Ovary (tissue), 9 donors: ENCODE measurements around the gene TBC1D1. TPM values are rescaled to one million over a fixed set of nuclear protein-coding genes. Genes with fewer than 3 reads are reported as not detected.

ENCODE experiments used
- DNase-seq, 5 donors: peaks; one replicate each; pipeline ENCODE4 v3.0.0-alpha.2; 2019 to 2020
- H3K27ac ChIP-seq, 2 donors: fragments of 200-600 bp; one replicate each; pipeline versions ENCODE4 v1.5.1 to v1.8.0; 2019 to 2022
- H3K27me3 ChIP-seq: fragments of 200-600 bp; one replicate; pipeline ENCODE4 v1.8.0; 2022
- H3K36me3 ChIP-seq: fragments of 200-600 bp; sonication (generic); one replicate; pipeline ENCODE4 v1.5.1; 2019
- H3K4me1 ChIP-seq: one replicate; pipeline ENCODE4 v1.8.1; 2013; ENCODE audit warnings: mild to moderate bottlenecking, moderate library complexity; ENCODE audit not compliant: insufficient read depth
- H3K4me3 ChIP-seq: fragments of 200-600 bp; sonication (generic); one replicate; pipeline ENCODE4 v1.5.1; 2017
- H3K9me3 ChIP-seq, 2 donors: fragments of 200-600 bp in 1 of 2; sonication (generic) in 1 of 2; one replicate each; pipeline versions ENCODE4 v1.5.1 to v1.8.1; 2013 to 2019; ENCODE audit warnings: mild to moderate bottlenecking in 1 of 2, moderate library complexity in 1 of 2
- EP300 ChIP-seq: sonication (generic); formaldehyde crosslinking; IDR thresholded peaks from one replicate; pipeline ENCODE4 v1.6.1; 2017; ENCODE audit warnings: antibody characterized with exemption
- POLR2A ChIP-seq: fragments of 450-650 bp; IDR thresholded peaks from one replicate; pipeline ENCODE4 v1.6.1; 2017; ENCODE audit warnings: antibody characterized with exemption, mild to moderate bottlenecking, moderate library complexity
- WGBS, 3 donors: extraction: QIAGEN DNeasy Blood & Tissue Kit in 1 of 3; methylation state at CpG; one replicate each; pipeline versions ENCODE4 v1.1.5 to v1.1.7; 2013 to 2017; 5-methylcytosine and 5-hydroxymethylcytosine counted together
- intact Hi-C, 4 donors: fragments of 100-400 bp; cut with DNase I; formaldehyde crosslinking; loops; one replicate each; pipeline versions ENCODE4 v1.11.0 to v1.15.1; 2022 to 2023
- polyA plus RNA-seq, 2 donors: library from polyadenylated mRNA; stranded (reverse); fragments of 200-250 nt in 1 of 2; fragments of 350-450 nt in 1 of 2; fragmentation: Illumina TruSeq in 1 of 2; extraction: RNeasy Lipid Tissue Mini Kit (QIAGEN cat#74804) in 1 of 2; gene quantifications; one replicate each; pipeline ENCODE4 v1.2.3, GENCODE V29; 2013 to 2014
- total RNA-seq, 7 donors: library from RNA; depleted of rRNA in 2 of 7; stranded (reverse); fragments of >200 nt in 2 of 7; fragmentation: NEBNext Ultra II Directional in 3 of 7; extraction: Animal tissue kit (Norgen Biotek cat#: 25700) in 3 of 7; gene quantifications; one replicate each; pipeline versions ENCODE4 v1.1.0 to v1.2.4, GENCODE V29; 2016 to 2023
- TF ChIP-seq, protein P1 (sequence below), 3 donors: fragments of 450-650 bp in 2 of 3; fragments of 200-600 bp in 1 of 3; IDR thresholded peaks; one replicate each; pipeline versions ENCODE4 v1.5.1 to v1.8.0; 2016 to 2022; ENCODE audit warnings: antibody characterized with exemption in 3 of 3, mild to moderate bottlenecking in 1 of 3
- donor health status: DM: no; HTN: no; CAD: no; lungs with moderate emphysema.
- donor health status: DM: no; HTN: no; CAD: no.
- donor health status: Bipolar disorder and iron deficiency.
- donor health status: DM: yes; HTN: yes; CAD: no.
- donor health status: DM: no; HTN: no; CAD: no.
- donor health status: DM: yes; HTN: yes; CAD: no.

TBC1D1 gene
- total and polyA plus RNA-seq, 9 donors, result 39.5 to 104 (median 63.9) TPM

- Histone ChIP-seq H3K4me1 (peaks cover 7% of the 10 kb centered on the region), H3K27me3 (no peaks in the 10 kb centered on the region), H3K36me3 (no peaks in the 10 kb centered on the region), H3K9me3 (no peaks in the 10 kb centered on the region), H3K27ac (no peak overlapping the region), H3K4me3 (no peak overlapping the region)
- 91 to 93% (median 92%) methylated on average over 1 of the region's 1 CpG for WGBS, 3 donors
- intact Hi-C loops, result no loop called here
- no peak for TF ChIP-seq POLR2A
- TF ChIP-seq, protein P1, sequence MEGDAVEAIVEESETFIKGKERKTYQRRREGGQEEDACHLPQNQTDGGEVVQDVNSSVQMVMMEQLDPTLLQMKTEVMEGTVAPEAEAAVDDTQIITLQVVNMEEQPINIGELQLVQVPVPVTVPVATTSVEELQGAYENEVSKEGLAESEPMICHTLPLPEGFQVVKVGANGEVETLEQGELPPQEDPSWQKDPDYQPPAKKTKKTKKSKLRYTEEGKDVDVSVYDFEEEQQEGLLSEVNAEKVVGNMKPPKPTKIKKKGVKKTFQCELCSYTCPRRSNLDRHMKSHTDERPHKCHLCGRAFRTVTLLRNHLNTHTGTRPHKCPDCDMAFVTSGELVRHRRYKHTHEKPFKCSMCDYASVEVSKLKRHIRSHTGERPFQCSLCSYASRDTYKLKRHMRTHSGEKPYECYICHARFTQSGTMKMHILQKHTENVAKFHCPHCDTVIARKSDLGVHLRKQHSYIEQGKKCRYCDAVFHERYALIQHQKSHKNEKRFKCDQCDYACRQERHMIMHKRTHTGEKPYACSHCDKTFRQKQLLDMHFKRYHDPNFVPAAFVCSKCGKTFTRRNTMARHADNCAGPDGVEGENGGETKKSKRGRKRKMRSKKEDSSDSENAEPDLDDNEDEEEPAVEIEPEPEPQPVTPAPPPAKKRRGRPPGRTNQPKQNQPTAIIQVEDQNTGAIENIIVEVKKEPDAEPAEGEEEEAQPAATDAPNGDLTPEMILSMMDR (IDR thresholded peaks at IDR 0.05), result no peak
- no peak for TF ChIP-seq EP300
- DNase-seq, result no peak
These were observed 89.4 kb downstream of the TBC1D1 start for GRCh38 chr4:37980246-37980645.

GRCh38 chr4:37981425-37981824 is 90.5 kb downstream of the TBC1D1 start:
- H3K9me3 ChIP-seq, result no peaks in the 10 kb centered on the region
- H3K27ac ChIP-seq, result no peak overlapping the region
- 75 to 81% (median 79%) methylated on average over 4 of the region's 4 CpGs for WGBS, 3 donors
- peaks cover 7% of the 10 kb centered on the region for H3K4me1 ChIP-seq
- H3K36me3 ChIP-seq, result no peaks in the 10 kb centered on the region
- intact Hi-C loops, result no loop called here
- H3K27me3 ChIP-seq, result no peaks in the 10 kb centered on the region
- H3K4me3 ChIP-seq, result peak overlapping the region; percentile 5
- TF ChIP-seq EP300, result no peak
- no peak for DNase-seq

DNA sequence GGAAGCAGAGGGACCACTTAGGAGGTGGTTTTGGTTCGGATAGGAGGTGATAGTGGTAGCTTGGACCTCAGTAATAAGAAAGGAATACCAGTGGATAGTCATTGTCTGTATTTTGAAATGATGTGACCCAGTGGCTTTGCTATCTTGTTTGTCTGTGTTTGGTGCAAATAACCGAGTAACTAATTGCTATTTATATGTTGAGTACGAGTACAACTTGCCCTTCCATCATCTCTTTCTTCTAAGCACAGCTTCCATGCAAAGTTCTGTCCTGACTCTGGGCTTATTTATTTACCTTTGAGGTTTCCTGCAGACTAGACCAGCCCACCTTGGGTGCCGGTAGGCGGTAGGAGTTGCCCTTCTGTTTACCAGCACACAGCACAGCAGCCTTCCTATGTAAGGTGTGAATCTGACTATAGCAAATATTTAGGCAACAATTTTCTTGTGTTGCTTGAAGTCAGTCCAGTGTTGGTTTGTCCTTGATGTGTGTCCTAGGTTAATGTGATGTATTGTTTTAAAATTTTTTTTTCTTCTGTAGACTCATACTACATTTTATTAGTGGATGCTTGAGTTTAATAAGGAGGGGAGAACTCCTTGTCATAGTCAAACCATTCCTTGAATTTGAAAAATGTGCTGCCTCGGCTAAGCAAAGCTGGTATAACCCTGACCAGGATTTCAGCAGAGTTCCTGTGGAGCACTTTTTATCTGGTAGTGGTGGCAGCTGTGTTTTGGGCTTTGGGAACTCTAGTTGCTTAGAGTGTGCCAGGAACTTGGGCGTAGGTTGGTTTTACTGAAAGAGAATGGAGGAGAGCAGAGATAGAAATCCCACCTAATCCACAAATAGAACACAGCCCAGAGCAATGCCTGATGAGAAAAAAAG is 91.2 kb downstream of the TBC1D1 start:
- no peaks in the 10 kb centered on the region for H3K36me3 ChIP-seq
- H3K27ac ChIP-seq, result no peak overlapping the region
- intact Hi-C loops, result no loop called here
- TF ChIP-seq EP300, result no peak
- TF ChIP-seq POLR2A, result no peak
- TF ChIP-seq, protein P1 (IDR thresholded peaks at IDR 0.05), result no peak
- WGBS, 3 donors, result 60 to 70% (median 68%) methylated on average over 7 of the region's 7 CpGs
- H3K4me3 ChIP-seq, result peak overlapping the region; percentile 5
- H3K27me3 ChIP-seq, result no peaks in the 10 kb centered on the region
- no peaks in the 10 kb centered on the region for H3K9me3 ChIP-seq
- DNase-seq, result no peak
- peaks cover 7% of the 10 kb centered on the region for H3K4me1 ChIP-seq

- Histone ChIP-seq H3K27me3 (no peaks in the 10 kb centered on the region), H3K9me3 (no peaks in the 10 kb centered on the region), H3K27ac (no peak overlapping the region), H3K4me3 (no peak overlapping the region), H3K4me1 (peaks cover 7% of the 10 kb centered on the region), H3K36me3 (no peaks in the 10 kb centered on the region)
- intact Hi-C loops, result no loop called here
- no peak for TF ChIP-seq EP300
- TF ChIP-seq POLR2A, result no peak
- TF ChIP-seq, protein P1 (IDR thresholded peaks at IDR 0.05), result no peak
- WGBS, 3 donors, result 87 to 90% (median 88%) methylated on average over 5 of the region's 5 CpGs
- DNase-seq, result no peak
These were observed 91.9 kb downstream of the TBC1D1 start for GRCh38 chr4:37982736-37983135.

- DNase-seq, result no peak
- TF ChIP-seq POLR2A (no peak), EP300 (no peak)
- TF ChIP-seq, protein P1 (IDR thresholded peaks at IDR 0.05), result no peak
- H3K27me3 ChIP-seq, result no peaks in the 10 kb centered on the region
- no peaks in the 10 kb centered on the region for H3K36me3 ChIP-seq
- no peak overlapping the region for H3K4me3 ChIP-seq
- H3K9me3 ChIP-seq, result no peaks in the 10 kb centered on the region
- intact Hi-C loops, result no loop called here
- H3K4me1 ChIP-seq, result peaks cover 8% of the 10 kb centered on the region
- H3K27ac ChIP-seq, result no peak overlapping the region
- WGBS, 3 donors, result 92 to 98% (median 94%) methylated on average over 1 of the region's 1 CpG
These were observed 93.1 kb downstream of the TBC1D1 start for GRCh38 chr4:37983951-37984350.
